ENCODE data around the gene SH3GL2.

Gene SH3GL2

DNA sequence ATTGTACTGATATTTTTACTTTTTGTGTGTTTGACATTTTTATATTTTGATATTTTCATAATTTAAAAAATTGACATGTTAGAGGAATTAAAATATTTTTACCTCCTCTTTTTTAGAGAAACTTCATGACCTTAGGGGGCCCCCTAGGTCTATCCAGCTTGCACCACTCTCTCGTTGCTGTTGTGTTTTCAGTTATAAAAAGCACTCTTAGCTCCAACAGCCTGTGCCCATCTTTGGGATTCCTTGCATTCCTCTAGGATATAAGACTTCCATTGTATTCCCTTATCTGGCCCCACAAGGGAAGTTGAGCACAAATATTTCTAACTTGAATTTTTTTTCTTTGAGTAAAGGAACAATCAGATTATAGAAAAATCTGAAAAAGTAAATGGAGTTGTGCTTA is 245.3 kb downstream of the SH3GL2 start:
- no peak for DNase-seq

DNA sequence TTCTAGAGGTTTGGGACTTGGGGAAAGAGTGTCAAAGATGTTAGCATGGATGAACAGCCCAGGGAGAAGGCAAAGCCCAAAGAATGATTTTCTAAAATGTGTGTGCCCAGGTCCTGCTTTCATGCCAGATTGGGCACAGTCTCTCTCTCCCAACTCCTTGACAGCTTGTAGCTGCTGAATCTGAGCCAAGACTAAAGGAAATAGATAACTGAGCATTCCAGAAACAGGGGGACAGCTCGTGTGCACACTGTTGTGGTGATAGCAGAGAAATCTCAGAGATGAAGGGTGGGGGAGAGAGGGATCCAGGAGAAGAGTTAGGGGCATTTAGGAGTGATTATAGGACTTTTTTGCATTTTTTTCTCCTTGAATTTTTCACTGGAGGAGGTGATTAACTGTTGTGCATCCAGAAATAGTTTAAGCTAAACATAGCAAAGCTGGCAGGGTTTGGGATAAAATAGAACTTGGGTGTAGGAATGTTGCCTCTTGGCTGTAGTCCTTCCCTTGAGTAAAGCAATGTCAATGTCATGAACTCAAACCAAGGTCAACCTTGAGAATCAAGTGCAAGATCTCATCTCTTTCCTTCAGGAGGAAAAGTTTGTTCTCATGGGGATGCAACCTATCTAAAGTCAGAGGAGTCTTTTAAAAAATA is 245.9 kb downstream of the SH3GL2 start:
- DNase-seq = no peak

DNA sequence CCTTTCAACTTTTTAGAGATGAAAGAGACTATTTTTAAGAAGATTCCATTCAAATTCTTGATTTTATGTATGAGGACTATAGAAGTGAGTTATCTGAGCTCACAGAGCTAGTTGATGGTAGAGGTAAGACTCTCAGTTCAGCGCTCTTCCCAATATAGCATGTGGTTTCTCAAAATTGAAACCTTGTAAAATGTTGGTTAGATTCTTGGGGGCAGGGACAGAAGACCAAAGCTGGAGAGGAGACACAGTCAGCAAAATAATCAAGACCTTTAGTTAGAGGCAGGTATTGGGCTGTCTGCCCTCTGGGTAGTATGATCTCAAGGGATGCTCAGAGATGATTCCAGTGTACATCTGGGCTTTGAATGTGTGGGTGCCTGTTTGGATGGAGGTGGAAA is 246.4 kb downstream of the SH3GL2 start:
- no peak for DNase-seq

DNA sequence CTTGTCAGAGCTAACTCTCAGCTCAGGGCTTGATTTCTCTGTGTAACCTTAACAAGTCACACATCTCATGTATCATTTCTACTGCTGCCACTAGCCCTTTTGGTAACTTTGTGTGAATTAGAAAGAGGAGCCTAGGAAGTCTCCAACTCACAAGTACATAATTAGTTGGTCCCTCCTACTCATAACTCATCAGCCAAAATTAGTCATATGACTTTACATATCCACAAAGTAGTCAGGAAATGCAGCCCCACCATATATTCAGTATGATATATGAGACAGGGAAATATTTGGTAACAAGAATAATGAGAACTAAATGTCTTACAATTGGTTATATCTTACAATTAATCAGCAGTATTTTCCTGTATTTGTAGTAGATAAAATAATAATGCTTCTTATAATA is 250.2 kb downstream of the SH3GL2 start:
- DNase-seq = no peak

DNA sequence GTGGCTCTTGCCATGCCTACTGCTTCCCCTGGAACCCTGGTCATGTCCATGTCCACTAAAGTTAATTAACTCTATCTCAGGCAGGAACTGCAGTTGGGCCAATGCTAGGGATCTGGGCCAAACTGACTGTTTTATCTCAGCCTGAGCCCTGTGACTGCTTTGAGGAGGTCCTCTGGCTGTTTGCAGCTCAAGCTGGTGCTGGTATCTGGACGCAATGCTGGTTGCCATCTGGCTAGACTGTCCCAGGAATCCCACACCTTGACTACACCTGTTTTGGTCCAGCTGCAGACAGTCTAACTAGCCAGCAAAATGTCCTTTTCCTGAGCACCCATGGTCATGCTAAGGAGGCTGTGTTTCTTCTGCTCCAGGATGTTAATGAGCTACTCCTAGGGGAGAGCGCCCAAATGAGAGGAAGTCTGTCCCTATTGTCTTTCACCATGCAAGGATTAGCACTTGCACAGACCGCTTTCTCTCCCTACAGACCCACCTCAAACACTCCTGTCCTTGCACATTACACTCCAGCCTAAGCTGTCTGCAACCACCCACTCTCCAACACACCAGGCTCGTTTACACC is 251.0 kb downstream of the SH3GL2 start:
- DNase-seq = no peak

DNA sequence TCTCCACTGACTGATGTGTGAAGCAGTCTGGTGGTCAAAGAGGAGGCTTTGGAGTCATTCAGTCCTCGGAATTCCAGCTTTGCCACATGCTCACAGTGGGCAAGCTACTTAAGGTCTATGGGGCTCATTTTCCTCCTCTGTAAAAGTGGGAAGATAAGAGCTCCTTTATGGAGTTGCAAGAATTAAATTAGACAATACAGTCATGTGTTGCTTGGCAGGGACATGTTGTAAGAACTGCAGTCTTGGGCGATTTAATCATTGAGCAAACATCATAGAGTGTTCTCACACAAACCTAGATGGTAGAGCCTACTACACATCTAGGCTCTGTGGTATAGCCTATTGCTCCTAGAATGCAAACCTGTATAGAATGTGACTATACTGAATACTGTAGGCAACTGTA is 253.9 kb downstream of the SH3GL2 start:
- DNase-seq = no peak

DNA sequence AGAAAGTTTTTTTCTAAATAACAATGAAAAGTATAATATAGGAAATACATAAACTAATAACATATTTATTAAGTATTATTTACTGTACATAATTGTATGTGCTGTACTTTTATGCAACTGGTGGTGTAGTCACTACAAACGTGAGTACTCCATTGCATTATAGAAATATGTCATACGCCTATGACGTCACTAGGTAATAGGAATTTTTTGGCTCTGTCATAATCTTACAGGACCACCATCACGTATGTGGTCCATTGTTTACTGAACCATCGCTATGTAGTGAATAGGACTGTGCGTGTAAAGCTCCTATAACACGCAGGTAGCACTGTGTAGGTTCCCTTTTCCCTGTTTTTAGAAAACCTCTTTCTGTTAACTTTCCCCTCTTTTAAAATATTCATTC is 255.0 kb downstream of the SH3GL2 start:
- no peak for DNase-seq

DNA sequence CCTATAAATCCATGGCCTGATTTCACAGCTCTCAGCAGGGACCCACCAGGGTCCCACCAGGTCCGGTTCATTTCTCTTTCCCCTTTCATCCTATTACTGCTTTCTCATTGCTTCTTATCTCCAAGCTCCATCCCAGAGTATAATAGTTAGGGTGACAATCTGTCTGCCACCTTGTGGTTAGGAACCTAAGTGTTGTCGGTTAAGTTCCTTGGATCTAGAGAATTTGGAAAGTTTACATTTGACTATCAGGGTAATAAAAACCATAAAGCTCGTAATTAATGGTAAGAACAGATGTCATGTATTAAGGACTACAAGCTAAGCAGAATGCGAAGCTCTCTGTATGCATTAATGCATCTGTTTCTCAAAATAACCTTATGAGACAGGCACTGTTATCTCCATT is 259.1 kb downstream of the SH3GL2 start:
- no peak for DNase-seq

DNA sequence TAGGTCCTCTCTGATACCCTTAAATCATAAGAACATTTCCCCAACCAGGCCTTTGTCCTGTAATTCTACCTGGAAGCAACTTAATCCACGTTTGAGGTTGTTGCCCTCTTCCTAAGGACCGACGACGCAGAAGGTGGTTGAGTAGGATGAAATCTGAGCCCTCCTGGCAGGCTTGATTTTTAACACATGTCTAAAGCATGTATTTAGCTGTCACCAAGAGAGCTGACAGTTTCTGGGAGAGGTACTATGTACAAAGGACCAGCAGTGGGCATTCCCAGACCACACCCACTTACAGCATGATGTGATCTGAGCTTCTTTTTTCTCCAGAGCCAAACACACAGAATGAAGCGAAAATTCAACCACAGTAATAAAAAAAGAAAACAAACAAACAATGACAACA is 260.9 kb downstream of the SH3GL2 start:
- no peak for DNase-seq

DNA sequence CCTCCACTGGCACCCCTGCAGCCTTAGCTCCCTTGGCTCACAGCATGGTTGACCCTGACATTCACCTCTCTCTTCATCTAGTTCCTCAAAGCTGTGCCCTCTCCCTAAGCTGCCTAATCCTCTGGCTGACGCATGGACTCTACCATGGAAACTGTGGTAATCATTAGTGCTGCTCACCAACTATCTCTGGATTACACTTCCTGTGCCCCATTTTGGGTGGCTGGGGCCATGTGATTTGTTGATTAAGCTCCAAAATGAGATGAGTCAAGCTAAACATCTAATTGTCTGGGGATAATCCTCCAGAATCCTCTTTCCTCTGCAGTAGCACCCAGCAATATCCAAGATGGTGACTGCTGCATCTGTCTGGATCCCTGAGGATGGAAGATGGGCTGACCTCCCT is 264.4 kb downstream of the SH3GL2 start:
- DNase-seq = no peak
